GM19328 (cell line): Measurements from ENCODE around the gene CFTR.
"Not testable (repeated sequence)": the region's sequence is repeated elsewhere in the genome, so short reads cannot be mapped to it uniquely, and the experiment has no call there.

Experiments used
- ATAC-seq: cut with Tn5 transposase; IDR thresholded peaks from one replicate; pipeline ENCODE4 v1.9.1; 2021; ENCODE audit warnings: mild to moderate bottlenecking, moderate library complexity; ENCODE audit not compliant: unreplicated experiment

The CFTR gene

GRCh38 chr7:117682681-117683385, 203.0 kb downstream of the CFTR start:
- no peak for ATAC-seq

GRCh38 chr7:117683430-117684175, 203.8 kb downstream of the CFTR start:
- ATAC-seq, result no peak

- ATAC-seq, result no peak
These were observed 206.0 kb downstream of the CFTR start for GRCh38 chr7:117685795-117686194.

GRCh38 chr7:117686311-117686935, 206.6 kb downstream of the CFTR start:
- no peak for ATAC-seq

- ATAC-seq, result no peak
These were observed 208.3 kb downstream of the CFTR start for GRCh38 chr7:117688126-117688525.

- no peak for ATAC-seq
These were observed 209.6 kb downstream of the CFTR start for GRCh38 chr7:117689406-117689805.

GRCh38 chr7:117690147-117690546, 210.3 kb downstream of the CFTR start:
- no peak for ATAC-seq

GRCh38 chr7:117692338-117692737, 212.5 kb downstream of the CFTR start:
- ATAC-seq, result no peak

- no peak for ATAC-seq
These were observed 218.2 kb downstream of the CFTR start for GRCh38 chr7:117698018-117698417.

GRCh38 chr7:117704063-117704462, 224.2 kb downstream of the CFTR start:
- ATAC-seq, result no peak

GRCh38 chr7:117705630-117706029, 225.8 kb downstream of the CFTR start:
- ATAC-seq, result no peak

- ATAC-seq, result no peak
These were observed 226.4 kb downstream of the CFTR start for GRCh38 chr7:117706210-117706609.

- ATAC-seq, result no peak
These were observed 227.3 kb downstream of the CFTR start for GRCh38 chr7:117707080-117707479.

GRCh38 chr7:117708173-117708572, 228.3 kb downstream of the CFTR start:
- not testable (repeated sequence) for ATAC-seq

- no peak for ATAC-seq
These were observed 231.7 kb downstream of the CFTR start for GRCh38 chr7:117711556-117711955.

- ATAC-seq, result no peak
These were observed 236.1 kb downstream of the CFTR start for GRCh38 chr7:117715784-117716445.

- ATAC-seq, result no peak
These were observed 237.0 kb downstream of the CFTR start for GRCh38 chr7:117716707-117717299.

GRCh38 chr7:117717357-117717756, 237.5 kb downstream of the CFTR start:
- ATAC-seq, result no peak
